Left kidney (tissue), 8 donors: ENCODE measurements around the gene ROMO1. TPM values are rescaled to one million over a fixed set of nuclear protein-coding genes. Genes with fewer than 3 reads are reported as not detected.

ENCODE experiments used
- DNase-seq: peaks from one replicate; pipeline ENCODE4 v3.0.0-alpha.2; 2013
- long read RNA-seq, 8 donors: transcript quantifications; one replicate each; lab custom pipeline, GENCODE V29; 2026
- polyA plus RNA-seq: library from polyadenylated mRNA; unstranded; fragments of 120-200 nt; gene quantifications from one replicate; pipeline ENCODE4 v1.2.1, GENCODE V29; 2013; ENCODE audit not compliant: insufficient read length

The ROMO1 gene
- polyA plus RNA-seq, result 48.5 TPM
- long read RNA-seq, donor 1, transcript ROMO1-203 (3 exons, 422 nt), result major isoform, 139 of 293 reads
- long read RNA-seq, donor 1, transcript ROMO1-204 (3 exons, 498 nt), result minor isoform, 84 of 293 reads
- long read RNA-seq, donor 1, transcript ROMO1-201 (2 exons, 496 nt), result minor isoform, 69 of 293 reads
- long read RNA-seq, donor 1, partial matches to known transcripts, result 0 of 293 reads
- long read RNA-seq, donor 1, other reads (novel, unspliced or antisense), result 0 of 293 reads
- long read RNA-seq, donor 2, transcript ROMO1-201 (2 exons, 496 nt), result minor isoform, 41 of 204 reads
- long read RNA-seq, donor 2, transcript ROMO1-203 (3 exons, 422 nt), result major isoform, 99 of 204 reads
- long read RNA-seq, donor 2, transcript ROMO1-204 (3 exons, 498 nt), result minor isoform, 62 of 204 reads
- long read RNA-seq, donor 2, partial matches to known transcripts, result 0 of 204 reads
- long read RNA-seq, donor 2, other reads (novel, unspliced or antisense), result 0 of 204 reads
- long read RNA-seq, donor 3, transcript ROMO1-203 (3 exons, 422 nt), result major isoform, 70 of 143 reads
- long read RNA-seq, donor 3, transcript ROMO1-201 (2 exons, 496 nt), result minor isoform, 36 of 143 reads
- long read RNA-seq, donor 3, transcript ROMO1-204 (3 exons, 498 nt), result minor isoform, 37 of 143 reads
- long read RNA-seq, donor 3, partial matches to known transcripts, result 0 of 143 reads
- long read RNA-seq, donor 3, other reads (novel, unspliced or antisense), result 0 of 143 reads
- long read RNA-seq, donor 4, transcript ROMO1-204 (3 exons, 498 nt), result minor isoform, 20 of 88 reads
- long read RNA-seq, donor 4, transcript ROMO1-201 (2 exons, 496 nt), result minor isoform, 28 of 88 reads
- long read RNA-seq, donor 4, transcript ROMO1-203 (3 exons, 422 nt), result major isoform, 40 of 88 reads
- long read RNA-seq, donor 4, partial matches to known transcripts, result 0 of 88 reads
- long read RNA-seq, donor 4, other reads (novel, unspliced or antisense), result 0 of 88 reads
- long read RNA-seq, donor 5, transcript ROMO1-203 (3 exons, 422 nt), result major isoform, 219 of 436 reads
- long read RNA-seq, donor 5, transcript ROMO1-201 (2 exons, 496 nt), result minor isoform, 98 of 436 reads
- long read RNA-seq, donor 5, transcript ROMO1-204 (3 exons, 498 nt), result minor isoform, 118 of 436 reads
- long read RNA-seq, donor 5, partial matches to known transcripts, result 0 of 436 reads
- long read RNA-seq, donor 5, other reads (novel, unspliced or antisense), result 0 of 436 reads
- long read RNA-seq, donor 6, transcript ROMO1-204 (3 exons, 498 nt), result minor isoform, 76 of 270 reads
- long read RNA-seq, donor 6, transcript ROMO1-201 (2 exons, 496 nt), result minor isoform, 58 of 270 reads
- long read RNA-seq, donor 6, transcript ROMO1-203 (3 exons, 422 nt), result major isoform, 129 of 270 reads
- long read RNA-seq, donor 6, partial matches to known transcripts, result 7 of 270 reads
- long read RNA-seq, donor 6, other reads (novel, unspliced or antisense), result 0 of 270 reads
- long read RNA-seq, donor 7, transcript ROMO1-204 (3 exons, 498 nt), result minor isoform, 97 of 1,349 reads
- long read RNA-seq, donor 7, transcript ROMO1-203 (3 exons, 422 nt), result major isoform, 193 of 1,349 reads
- long read RNA-seq, donor 7, transcript ROMO1-201 (2 exons, 496 nt), result minor isoform, 77 of 1,349 reads
- long read RNA-seq, donor 7, partial matches to known transcripts, result 883 of 1,349 reads
- long read RNA-seq, donor 7, other reads (novel, unspliced or antisense), result 98 of 1,349 reads
- long read RNA-seq, donor 8, transcript ROMO1-203 (3 exons, 422 nt), result major isoform, 50 of 87 reads
- long read RNA-seq, donor 8, transcript ROMO1-201 (2 exons, 496 nt), result minor isoform, 20 of 87 reads
- long read RNA-seq, donor 8, transcript ROMO1-204 (3 exons, 498 nt), result minor isoform, 17 of 87 reads
- long read RNA-seq, donor 8, partial matches to known transcripts, result 0 of 87 reads
- long read RNA-seq, donor 8, other reads (novel, unspliced or antisense), result 0 of 87 reads

- DNase-seq, result peak; percentile 88
Observed at GRCh38 chr20:35699127-35699956, at the start of gene ROMO1, which contains the start of gene NFS1. Gene ROMO1 (plus strand): TSS chr20:35699405. CDS start chr20:35699633, 228 bp downstream. Gene NFS1 (minus strand): TSS chr20:35699352. CDS start chr20:35699288, 64 bp downstream.

GRCh38 chr20:35650632-35651031 lies 48.6 kb upstream of the ROMO1 start:
- DNase-seq, result no peak

- DNase-seq, result no peak
Observed at GRCh38 chr20:35651958-35652357, 47.2 kb upstream of the ROMO1 start.

GRCh38 chr20:35652641-35653429 lies 46.4 kb upstream of the ROMO1 start:
- DNase-seq, result no peak

GRCh38 chr20:35653430-35653734 lies 45.8 kb upstream of the ROMO1 start:
- no peak for DNase-seq

- no peak for DNase-seq
Observed at GRCh38 chr20:35653893-35654292, 45.3 kb upstream of the ROMO1 start.

GRCh38 chr20:35654415-35654814 lies 44.8 kb upstream of the ROMO1 start:
- no peak for DNase-seq

GRCh38 chr20:35657271-35657670 lies 41.9 kb upstream of the ROMO1 start:
- DNase-seq, result no peak

- no peak for DNase-seq
Observed at GRCh38 chr20:35660122-35660937, 38.9 kb upstream of the ROMO1 start.

- DNase-seq, result no peak
Observed at GRCh38 chr20:35661053-35661452, 38.2 kb upstream of the ROMO1 start.

- no peak for DNase-seq
Observed at GRCh38 chr20:35661908-35662307, 37.3 kb upstream of the ROMO1 start.

GRCh38 chr20:35662551-35662950 lies 36.7 kb upstream of the ROMO1 start:
- no peak for DNase-seq

GRCh38 chr20:35663516-35664465 lies 35.4 kb upstream of the ROMO1 start:
- peak; percentile 64 for DNase-seq

GRCh38 chr20:35664466-35665206 lies 34.6 kb upstream of the ROMO1 start, which contains the start of the genes CPNE1 and RBM12:
Gene CPNE1 (minus strand): TSS chr20:35664900. CDS start chr20:35632923, 31,977 bp downstream.
Gene RBM12 (minus strand): TSS chr20:35664900. CDS start chr20:35655322, 9,578 bp downstream.
- DNase-seq, result peak; percentile 90

GRCh38 chr20:35665949-35666288 lies 33.3 kb upstream of the ROMO1 start:
- DNase-seq, result no peak

- DNase-seq, result no peak
Observed at GRCh38 chr20:35669221-35669620, 30.0 kb upstream of the ROMO1 start.
